Gastrocnemius medialis (tissue), 4 donors: ENCODE results near the gene PTPN20. TPM values are rescaled to one million over a fixed set of nuclear protein-coding genes. Genes with fewer than 3 reads are reported as not detected.

Source experiments
- ATAC-seq, 2 donors: fragments of 150-250 bp; one replicate each; pipeline ENCODE4 v1.9.1; 2016
- DNase-seq, 2 donors: peaks; one replicate each; pipeline ENCODE4 v3.0.0-alpha.2; 2019
- H3K27ac ChIP-seq, 4 donors: fragments of 200-600 bp; sonication (generic); 1 replicate in 1 of 4; 2 replicates in 3 of 4; pipeline ENCODE4 v1.5.1; 2016 to 2018; ENCODE audit warnings: mild to moderate bottlenecking in 2 of 4, moderate library complexity in 1 of 4
- H3K27me3 ChIP-seq, 3 donors: fragments of 200-600 bp; sonication (generic) in 2 of 3; 1 replicate in 1 of 3; 2 replicates in 2 of 3; pipeline versions ENCODE4 v1.5.1 to v1.6.0; 2016 to 2019; ENCODE audit warnings: mild to moderate bottlenecking in 1 of 3, moderate library complexity in 1 of 3
- H3K36me3 ChIP-seq, 2 donors: fragments of 200-600 bp; sonication (generic) in 1 of 2; one replicate each; pipeline ENCODE4 v1.5.1; 2017 to 2018
- H3K4me1 ChIP-seq, 2 donors: fragments of 200-600 bp; sonication (generic) in 1 of 2; one replicate each; pipeline ENCODE4 v1.5.1; 2016 to 2017; ENCODE audit warnings: mild to moderate bottlenecking in 2 of 2
- H3K4me3 ChIP-seq, 4 donors: fragments of 200-600 bp; sonication (generic) in 3 of 4; 1 replicate in 1 of 4; 2 replicates in 3 of 4; pipeline ENCODE4 v1.5.1; 2016 to 2019; ENCODE audit warnings: mild to moderate bottlenecking in 2 of 4
- H3K9me3 ChIP-seq, 3 donors: fragments of 200-600 bp; sonication (generic) in 2 of 3; 1 replicate in 1 of 3; 2 replicates in 2 of 3; pipeline ENCODE4 v1.5.1; 2016 to 2019
- POLR2A ChIP-seq, 2 donors: fragments of 450-650 bp; IDR thresholded peaks; one replicate each; pipeline ENCODE4 v1.6.1; 2017; ENCODE audit warnings: antibody characterized with exemption in 2 of 2, mild to moderate bottlenecking in 2 of 2, moderate library complexity in 2 of 2
- in situ Hi-C, 4 donors: fragments of 200-750 bp; cut with MboI; loops; one replicate each; pipeline versions ENCODE4 v1.15.0 to v1.8.0; 2017; ENCODE audit warnings: low sequenced_read_pairs in 4 of 4
- intact Hi-C: fragments of 100-400 bp; cut with DNase I; formaldehyde crosslinking; loops from one replicate; pipeline ENCODE4 v1.15.1; 2023; ENCODE audit warnings: low total_unique reads
- total RNA-seq, 4 donors: library from RNA; depleted of rRNA; stranded (reverse); fragments of >200 nt; gene quantifications; one replicate each; pipeline versions ENCODE4 v1.1.0 to v1.2.3, GENCODE V29; 2016
- TF ChIP-seq, protein P1 (sequence below), 5 experiments: fragments of 450-650 bp in 3 of 5; fragments of 200-600 bp in 2 of 5; sonication (generic) in 2 of 5; IDR thresholded peaks in 4 of 5; conservative IDR thresholded peaks in 1 of 5; 1 replicate in 4 of 5; 2 replicates in 1 of 5; pipeline ENCODE4 v1.5.1; 2016 to 2019; ENCODE audit warnings: antibody characterized with exemption in 5 of 5, mild to moderate bottlenecking in 3 of 5, moderate library complexity in 3 of 5

PTPN20 gene
- total RNA-seq, 4 donors from 2014 or later: 0.84 to 6.1 (median 5.1) TPM

DNA sequence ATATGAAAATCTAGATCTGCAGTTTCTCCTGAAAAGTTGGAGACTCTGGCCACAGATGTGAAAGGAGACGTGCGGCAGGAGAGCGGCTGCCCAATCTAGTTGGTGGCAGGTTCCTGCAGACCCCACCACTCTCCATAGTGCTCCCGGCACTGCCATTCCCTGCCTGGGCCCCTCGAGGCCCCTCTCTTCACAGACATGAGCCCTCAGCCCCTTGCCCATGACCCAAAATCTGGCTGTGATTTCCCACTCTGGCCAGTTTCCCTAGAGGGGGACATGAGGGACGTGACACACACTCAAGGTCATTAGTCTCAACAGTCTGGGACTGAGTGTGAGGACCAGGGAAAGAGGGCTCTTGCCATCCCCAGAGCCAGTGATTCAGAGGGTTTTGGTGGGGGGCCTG, 138.7 kb downstream of the PTPN20 start:
- intact Hi-C loops (no loop called here), in situ Hi-C loops (loop anchor here in 1 of 4 donors (10.0 kb wide), 1 partner anchor 265 kb away; no protein-coding TSS in a partner anchor)
- DNase-seq (no peak), ATAC-seq (no peak)
- no peak for TF ChIP-seq POLR2A (IDR thresholded peaks at IDR 0.05)
- Histone ChIP-seq H3K4me3 (no peak overlapping the region), H3K27ac (no peak overlapping the region), H3K4me1 (peaks cover 4 to 5% of the 10 kb centered on the region in 2 donors), H3K27me3 (no peaks in the 10 kb centered on the region), H3K36me3 (no peaks in the 10 kb centered on the region), H3K9me3 (no peaks in the 10 kb centered on the region)

GRCh38 chr10:47050618-47051455, 139.6 kb downstream of the PTPN20 start:
- Histone ChIP-seq H3K27me3 (no peaks in the 10 kb centered on the region), H3K36me3 (no peaks in the 10 kb centered on the region), H3K4me1 (peaks cover 4 to 5% of the 10 kb centered on the region in 2 donors), H3K9me3 (no peaks in the 10 kb centered on the region), H3K27ac (no peak overlapping the region), H3K4me3 (no peak overlapping the region)
- ATAC-seq: no peak
- in situ Hi-C loops (loop anchor here in 1 of 4 donors (10.0 kb wide), 1 partner anchor 264 kb away; no protein-coding TSS in a partner anchor), intact Hi-C loops (no loop called here)
- TF ChIP-seq, protein P1, sequence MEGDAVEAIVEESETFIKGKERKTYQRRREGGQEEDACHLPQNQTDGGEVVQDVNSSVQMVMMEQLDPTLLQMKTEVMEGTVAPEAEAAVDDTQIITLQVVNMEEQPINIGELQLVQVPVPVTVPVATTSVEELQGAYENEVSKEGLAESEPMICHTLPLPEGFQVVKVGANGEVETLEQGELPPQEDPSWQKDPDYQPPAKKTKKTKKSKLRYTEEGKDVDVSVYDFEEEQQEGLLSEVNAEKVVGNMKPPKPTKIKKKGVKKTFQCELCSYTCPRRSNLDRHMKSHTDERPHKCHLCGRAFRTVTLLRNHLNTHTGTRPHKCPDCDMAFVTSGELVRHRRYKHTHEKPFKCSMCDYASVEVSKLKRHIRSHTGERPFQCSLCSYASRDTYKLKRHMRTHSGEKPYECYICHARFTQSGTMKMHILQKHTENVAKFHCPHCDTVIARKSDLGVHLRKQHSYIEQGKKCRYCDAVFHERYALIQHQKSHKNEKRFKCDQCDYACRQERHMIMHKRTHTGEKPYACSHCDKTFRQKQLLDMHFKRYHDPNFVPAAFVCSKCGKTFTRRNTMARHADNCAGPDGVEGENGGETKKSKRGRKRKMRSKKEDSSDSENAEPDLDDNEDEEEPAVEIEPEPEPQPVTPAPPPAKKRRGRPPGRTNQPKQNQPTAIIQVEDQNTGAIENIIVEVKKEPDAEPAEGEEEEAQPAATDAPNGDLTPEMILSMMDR (IDR thresholded peaks at IDR 0.05 in 4 of 5, conservative IDR thresholded peaks at IDR 0.05 in 1 of 5): no peak
- no peak for TF ChIP-seq POLR2A (IDR thresholded peaks at IDR 0.05)
- DNase-seq: no peak

GRCh38 chr10:47051741-47052238, 140.6 kb downstream of the PTPN20 start:
- no peak for ATAC-seq
- intact Hi-C loops: no loop called here
- Histone ChIP-seq H3K9me3 (no peaks in the 10 kb centered on the region), H3K36me3 (no peaks in the 10 kb centered on the region), H3K4me1 (peaks cover 4 to 5% of the 10 kb centered on the region in 2 donors), H3K27me3 (no peaks in the 10 kb centered on the region), H3K4me3 (no peak overlapping the region), H3K27ac (no peak overlapping the region)
- in situ Hi-C loops: loop anchor here in 1 of 4 donors (10.0 kb wide), 1 partner anchor 263 kb away; no protein-coding TSS in a partner anchor
- TF ChIP-seq, protein P1 (IDR thresholded peaks at IDR 0.05 in 4 of 5, conservative IDR thresholded peaks at IDR 0.05 in 1 of 5): no peak
- no peak for TF ChIP-seq POLR2A (IDR thresholded peaks at IDR 0.05)
- no peak for DNase-seq
